Fibroblast of pulmonary artery (primary cell): ENCODE measurements around the gene TPO.

Experiments used
- DNase-seq: peaks from one replicate; pipeline ENCODE4 v3.0.0-alpha.2; 2010; ENCODE audit warnings: low read depth
- H3K4me3 ChIP-seq: replicated peaks from 2 replicates; pipeline ENCODE4 v1.5.1; 2011; ENCODE audit warnings: low read depth, mild to moderate bottlenecking, control low read depth, low read length, moderate library complexity
- TF ChIP-seq, protein P1 (sequence below): IDR thresholded peaks from 2 replicates; pipeline ENCODE4 v1.5.1; 2011; ENCODE audit warnings: mild to moderate bottlenecking, control low read depth, low read length, inconsistent platforms; ENCODE audit errors: missing control alignments

TPO gene

DNA sequence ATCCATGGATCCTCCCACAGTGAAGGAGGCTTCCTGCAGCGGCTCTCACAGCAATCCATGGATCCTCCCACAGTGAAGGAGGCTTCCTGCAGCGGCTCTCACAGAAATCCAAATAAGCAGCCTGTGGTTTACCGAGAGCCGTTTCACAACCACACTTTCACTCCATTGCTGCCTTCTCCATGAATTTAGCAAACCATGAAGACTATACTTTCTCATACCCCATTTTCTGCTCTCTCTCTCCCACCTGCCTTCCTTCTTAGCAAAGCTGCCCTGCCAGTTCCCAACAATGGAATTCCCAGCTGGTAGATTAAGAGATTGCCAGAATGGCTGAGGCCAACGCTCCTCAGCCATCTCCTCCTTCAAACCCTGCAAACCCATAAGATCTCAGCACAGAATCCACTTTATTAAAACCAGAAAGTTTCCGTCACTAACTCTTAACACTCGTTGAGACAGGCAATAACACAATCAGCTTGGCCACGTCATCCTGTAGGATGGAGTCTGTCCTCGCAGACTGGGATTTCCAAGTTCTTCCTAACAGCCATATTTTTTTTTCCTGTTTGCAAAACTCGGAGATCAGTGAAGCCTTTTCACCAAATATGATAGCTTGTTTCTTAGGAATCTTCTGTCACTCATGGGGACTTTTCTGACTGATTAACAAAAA lies 168.8 kb downstream of the TPO start:
- no peak overlapping the region for H3K4me3 ChIP-seq
- TF ChIP-seq, protein P1, sequence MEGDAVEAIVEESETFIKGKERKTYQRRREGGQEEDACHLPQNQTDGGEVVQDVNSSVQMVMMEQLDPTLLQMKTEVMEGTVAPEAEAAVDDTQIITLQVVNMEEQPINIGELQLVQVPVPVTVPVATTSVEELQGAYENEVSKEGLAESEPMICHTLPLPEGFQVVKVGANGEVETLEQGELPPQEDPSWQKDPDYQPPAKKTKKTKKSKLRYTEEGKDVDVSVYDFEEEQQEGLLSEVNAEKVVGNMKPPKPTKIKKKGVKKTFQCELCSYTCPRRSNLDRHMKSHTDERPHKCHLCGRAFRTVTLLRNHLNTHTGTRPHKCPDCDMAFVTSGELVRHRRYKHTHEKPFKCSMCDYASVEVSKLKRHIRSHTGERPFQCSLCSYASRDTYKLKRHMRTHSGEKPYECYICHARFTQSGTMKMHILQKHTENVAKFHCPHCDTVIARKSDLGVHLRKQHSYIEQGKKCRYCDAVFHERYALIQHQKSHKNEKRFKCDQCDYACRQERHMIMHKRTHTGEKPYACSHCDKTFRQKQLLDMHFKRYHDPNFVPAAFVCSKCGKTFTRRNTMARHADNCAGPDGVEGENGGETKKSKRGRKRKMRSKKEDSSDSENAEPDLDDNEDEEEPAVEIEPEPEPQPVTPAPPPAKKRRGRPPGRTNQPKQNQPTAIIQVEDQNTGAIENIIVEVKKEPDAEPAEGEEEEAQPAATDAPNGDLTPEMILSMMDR: no peak
- peak; percentile 47 for DNase-seq

GRCh38 chr2:1582891-1583341 lies 169.7 kb downstream of the TPO start:
- DNase-seq: no peak
- no peak overlapping the region for H3K4me3 ChIP-seq
- TF ChIP-seq, protein P1: no peak

DNA sequence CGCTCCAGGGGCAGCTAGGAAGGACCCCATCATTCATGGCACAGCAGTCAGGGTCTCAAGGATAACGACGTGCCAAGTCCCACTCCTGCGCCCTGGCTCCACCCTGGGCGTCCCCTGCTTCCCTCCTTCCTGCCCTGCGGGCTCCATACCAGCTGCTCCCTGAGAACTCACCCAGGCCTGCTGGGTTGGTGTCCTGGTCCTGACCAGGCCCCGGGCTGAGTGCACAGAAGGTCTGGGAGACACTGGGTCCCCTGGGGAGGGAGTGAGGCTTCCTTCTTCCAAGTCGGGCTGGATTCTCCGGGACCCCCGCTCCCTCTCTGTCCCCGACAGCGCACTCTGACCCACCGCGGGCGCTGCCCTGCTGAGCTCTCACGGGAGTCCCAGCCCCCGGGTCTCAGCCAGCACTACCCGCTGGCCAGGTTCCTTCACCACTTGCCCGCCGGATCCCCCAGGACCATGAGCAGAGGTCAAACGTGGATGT lies 170.8 kb downstream of the TPO start:
- H3K4me3 ChIP-seq: no peak overlapping the region
- no peak for DNase-seq
- TF ChIP-seq, protein P1: no peak

- H3K4me3 ChIP-seq: no peak overlapping the region
- no peak for DNase-seq
- TF ChIP-seq, protein P1: no peak
Measured at GRCh38 chr2:1584691-1585485, 171.6 kb downstream of the TPO start.

- no peak for DNase-seq
- no peak overlapping the region for H3K4me3 ChIP-seq
- TF ChIP-seq, protein P1: no peak
Measured at GRCh38 chr2:1585635-1586034, 172.4 kb downstream of the TPO start.

DNA sequence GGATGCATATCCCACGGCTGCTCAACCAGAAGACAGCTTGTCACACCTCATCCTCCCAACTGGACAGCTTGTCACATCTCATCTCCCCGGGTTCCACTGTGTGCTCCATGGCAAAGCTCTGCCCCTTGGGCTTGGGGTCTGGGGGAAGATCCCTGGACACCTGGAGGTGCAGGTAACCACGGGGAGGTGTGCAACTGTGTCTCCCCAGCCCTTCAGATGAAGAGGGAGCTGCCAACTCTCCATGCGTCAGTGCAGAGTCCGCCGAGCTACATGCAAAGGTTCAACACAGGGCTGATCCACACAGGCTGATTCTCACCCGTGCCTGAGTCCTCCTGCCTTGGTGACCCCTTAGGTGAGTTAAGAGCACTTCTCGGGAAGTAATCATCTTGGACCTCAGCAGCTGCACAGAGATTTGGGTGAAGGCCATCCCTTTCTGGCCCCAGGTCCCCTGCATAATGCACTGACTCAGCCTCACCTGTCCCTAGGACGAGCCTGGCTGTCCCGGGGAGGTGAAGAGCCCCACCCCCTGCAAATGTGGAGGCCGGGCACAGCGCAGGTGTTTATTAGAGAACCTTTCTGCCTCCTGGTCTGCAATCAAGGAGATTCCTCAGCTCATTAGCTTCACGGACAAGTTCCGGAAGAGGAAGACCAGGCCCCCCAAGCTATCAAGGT lies 173.1 kb downstream of the TPO start:
- TF ChIP-seq, protein P1: no peak
- H3K4me3 ChIP-seq: no peak overlapping the region
- DNase-seq: no peak
